Activated effector memory CD4-positive, alpha-beta T cell treated with Interleukin-2 at 50 U/mL for 16 hours (primary cell): ENCODE measurements around the gene PPDPF.
"Not testable (repeated sequence)": the region's sequence is repeated elsewhere in the genome, so short reads cannot be mapped to it uniquely, and the experiment has no call there.

Experiments used
- DNase-seq: peaks from one replicate; pipeline ENCODE4 v3.0.0-alpha.2; 2020

Gene PPDPF

GRCh38 chr20:63500902-63501817 lies 19.4 kb upstream of the PPDPF start:
- DNase-seq = no peak

GRCh38 chr20:63501818-63502670 lies 18.5 kb upstream of the PPDPF start:
- DNase-seq = no peak

DNA sequence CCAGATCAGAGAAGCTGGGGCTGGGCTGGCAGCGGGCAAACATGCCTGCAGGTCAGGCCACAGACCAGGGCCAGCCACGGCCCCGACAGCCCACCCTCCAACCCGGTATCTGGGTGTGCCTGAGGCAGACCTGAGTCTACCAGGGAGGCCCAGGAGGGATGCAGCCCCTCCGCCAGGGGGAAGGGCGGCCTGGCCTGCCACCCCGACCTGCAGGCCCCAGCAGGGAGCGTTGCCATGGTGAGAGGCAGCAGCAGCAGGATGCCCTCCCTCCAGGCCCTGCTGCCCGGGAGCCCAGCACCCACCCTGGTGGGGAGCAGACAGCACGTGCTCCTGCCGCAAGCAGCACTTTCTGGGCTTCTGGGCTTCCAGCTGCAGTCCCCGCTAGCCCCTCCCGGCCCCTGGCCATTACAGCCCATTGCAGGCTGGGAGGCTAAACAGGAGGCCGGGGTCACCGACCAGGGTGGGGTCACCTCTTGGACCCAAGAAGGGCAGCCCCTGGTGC lies 17.8 kb upstream of the PPDPF start:
- no peak for DNase-seq

GRCh38 chr20:63503524-63503923 lies 17.0 kb upstream of the PPDPF start:
- no peak for DNase-seq

DNA sequence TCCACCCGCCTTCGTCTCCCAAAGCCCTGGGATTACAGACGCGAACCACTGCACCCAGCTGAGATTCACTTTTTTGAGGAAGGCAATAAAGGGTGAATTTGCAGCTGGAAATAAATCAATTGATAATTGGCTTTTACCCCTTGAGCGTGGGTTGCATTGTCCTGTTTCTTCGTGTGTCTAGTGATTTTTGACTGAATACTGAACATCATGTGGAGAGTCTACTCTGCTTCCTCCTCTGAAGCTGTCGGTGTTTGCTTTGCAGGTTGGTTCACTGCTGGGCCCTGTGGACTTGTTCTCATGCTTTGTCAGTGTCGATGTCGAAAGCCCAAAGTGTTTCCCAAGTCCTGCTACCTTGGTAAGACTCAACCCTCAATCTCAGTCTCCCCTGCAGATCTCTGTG lies 15.9 kb upstream of the PPDPF start:
- DNase-seq = no peak

GRCh38 chr20:63505281-63505680 lies 15.3 kb upstream of the PPDPF start:
- DNase-seq = no peak

- no peak for DNase-seq
Observed at GRCh38 chr20:63505723-63506122, 14.8 kb upstream of the PPDPF start.

DNA sequence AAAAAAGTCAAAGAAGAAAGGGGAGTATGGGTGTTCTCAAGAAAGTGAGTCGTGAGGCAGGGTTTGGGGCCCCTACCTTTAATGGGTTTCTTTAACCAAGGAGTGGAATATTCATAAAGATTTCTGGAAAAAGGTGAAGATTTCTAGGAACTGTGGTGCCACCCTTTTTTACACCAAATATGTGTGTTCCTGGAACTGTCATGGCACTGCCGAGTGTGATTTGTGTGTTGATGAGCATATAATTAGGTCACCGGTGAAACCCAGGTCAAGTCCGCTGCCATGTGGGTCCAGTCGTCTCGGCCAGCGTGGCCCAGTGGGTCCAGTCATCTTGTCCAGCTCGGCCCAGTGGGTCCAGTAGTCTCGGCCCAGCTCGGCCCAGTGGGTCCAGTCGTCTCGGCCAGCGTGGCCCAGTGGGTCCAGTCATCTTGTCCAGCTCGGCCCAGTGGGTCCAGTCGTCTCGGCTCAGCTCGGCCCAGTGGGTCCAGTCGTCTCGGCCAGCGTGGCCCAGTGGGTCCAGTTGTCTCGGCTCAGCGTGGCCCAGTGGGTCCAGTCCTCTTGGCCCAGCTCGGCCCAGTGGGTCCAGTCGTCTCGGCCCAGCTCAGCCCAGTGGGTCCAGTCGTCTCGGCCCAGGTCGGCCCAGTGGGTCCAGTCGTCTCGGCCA lies 13.4 kb upstream of the PPDPF start:
- no peak for DNase-seq

DNA sequence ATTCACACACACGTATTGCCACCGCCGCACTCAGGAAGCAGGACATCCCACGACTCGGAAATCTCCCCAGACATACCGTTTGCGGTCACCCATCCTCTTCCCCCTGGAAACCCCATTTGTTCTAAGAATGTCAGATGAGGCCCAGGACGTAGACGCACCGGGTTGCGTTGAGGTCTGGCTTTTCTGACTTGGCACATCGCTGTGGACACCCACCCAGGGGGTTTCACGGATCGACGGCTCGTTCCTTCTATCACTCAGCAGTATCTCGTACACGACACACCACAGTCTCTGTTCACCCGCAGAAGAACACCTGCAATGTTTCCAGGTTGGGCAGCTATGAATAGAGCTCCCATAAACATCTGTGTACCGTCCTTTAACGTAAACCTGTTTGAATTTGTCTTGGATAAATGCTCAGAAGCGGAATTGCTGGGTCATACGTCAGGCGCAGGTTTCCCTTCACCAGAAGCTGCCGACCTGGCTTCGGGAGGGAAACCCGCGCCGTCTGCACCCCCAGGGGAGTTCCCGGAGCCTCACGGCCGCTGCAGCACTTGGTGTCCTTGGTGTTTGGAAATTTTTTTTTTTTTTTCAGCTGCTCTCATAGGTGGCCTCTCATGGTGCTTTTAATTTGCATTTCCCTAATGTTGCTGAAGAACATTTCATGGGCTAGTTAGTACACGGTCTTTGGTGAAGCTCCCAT lies 12.3 kb upstream of the PPDPF start:
- DNase-seq = no peak

DNA sequence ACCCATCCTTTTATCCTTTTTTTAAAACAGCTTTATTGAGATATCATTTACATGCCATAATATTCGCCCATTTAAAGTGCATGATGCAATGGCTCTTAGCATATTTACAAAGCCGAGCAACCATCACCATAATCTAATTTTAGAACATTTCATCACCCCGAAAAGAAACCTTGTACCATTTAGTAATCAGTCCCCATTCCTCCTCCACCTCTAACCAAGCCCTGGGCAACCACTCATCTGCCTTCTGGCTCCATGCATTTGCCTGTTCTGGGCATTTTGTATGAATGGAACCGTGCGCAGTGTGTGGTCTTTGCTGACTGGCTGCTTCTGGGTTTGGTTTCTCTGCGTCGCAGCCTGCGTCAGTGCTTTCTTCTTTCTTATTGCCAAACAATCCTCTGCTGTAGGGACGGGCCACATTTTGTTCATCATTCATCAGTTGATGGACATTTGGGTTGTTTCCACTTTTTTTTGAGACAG lies 11.4 kb upstream of the PPDPF start:
- no peak for DNase-seq

- no peak for DNase-seq
Observed at GRCh38 chr20:63513207-63513606, 7.4 kb upstream of the PPDPF start.

GRCh38 chr20:63514520-63514919 lies 6.0 kb upstream of the PPDPF start:
- not testable (repeated sequence) for DNase-seq

DNA sequence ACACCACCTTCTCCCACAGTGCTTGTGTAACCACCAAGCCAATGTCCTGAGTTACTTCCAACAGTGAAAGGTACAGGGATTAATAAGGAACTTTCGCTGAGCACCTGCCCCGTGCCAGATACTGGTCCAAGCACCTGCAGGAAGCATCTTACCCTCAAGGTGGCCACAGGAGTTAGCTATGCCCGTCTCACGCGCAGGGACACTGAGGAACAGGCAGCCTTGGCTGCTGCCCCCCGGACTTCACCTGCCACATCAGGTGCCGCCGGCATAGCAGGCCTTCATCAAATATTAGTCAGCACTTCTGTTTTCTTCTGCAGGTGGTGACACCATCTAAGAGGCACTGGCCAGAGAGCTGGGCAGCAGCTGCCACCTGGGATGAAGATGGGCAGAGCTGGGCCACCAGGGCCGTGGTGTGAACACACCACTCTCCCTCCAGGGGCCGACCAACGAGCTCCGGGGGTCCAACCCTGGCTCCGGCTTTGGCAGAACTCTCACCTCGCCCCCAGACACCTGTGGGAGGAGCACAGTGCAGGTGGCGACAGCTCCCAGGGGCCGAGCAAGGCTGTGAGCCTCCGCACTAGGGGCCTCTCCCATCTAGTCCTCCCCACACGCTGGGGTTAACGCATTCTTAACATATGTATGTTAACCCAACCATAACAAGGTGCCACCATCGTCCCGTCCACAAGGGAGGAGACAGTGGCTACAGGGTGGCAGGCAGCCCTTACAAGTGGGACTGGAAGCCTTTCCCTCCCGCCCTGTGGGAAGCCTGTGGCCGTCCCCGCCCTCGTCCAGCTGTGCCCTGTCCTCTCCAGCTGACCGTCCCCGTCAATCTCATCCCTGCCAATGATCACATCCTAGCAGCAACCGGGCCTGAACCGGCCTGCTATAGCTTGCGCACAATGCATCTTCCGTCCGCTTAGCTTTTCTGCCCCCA lies 2.9 kb upstream of the PPDPF start:
- DNase-seq = no peak

- DNase-seq = no peak
Observed at GRCh38 chr20:63518351-63518861, 2.2 kb upstream of the PPDPF start.

- DNase-seq = no peak
Observed at GRCh38 chr20:63518946-63519667, 1.5 kb upstream of the PPDPF start.

DNA sequence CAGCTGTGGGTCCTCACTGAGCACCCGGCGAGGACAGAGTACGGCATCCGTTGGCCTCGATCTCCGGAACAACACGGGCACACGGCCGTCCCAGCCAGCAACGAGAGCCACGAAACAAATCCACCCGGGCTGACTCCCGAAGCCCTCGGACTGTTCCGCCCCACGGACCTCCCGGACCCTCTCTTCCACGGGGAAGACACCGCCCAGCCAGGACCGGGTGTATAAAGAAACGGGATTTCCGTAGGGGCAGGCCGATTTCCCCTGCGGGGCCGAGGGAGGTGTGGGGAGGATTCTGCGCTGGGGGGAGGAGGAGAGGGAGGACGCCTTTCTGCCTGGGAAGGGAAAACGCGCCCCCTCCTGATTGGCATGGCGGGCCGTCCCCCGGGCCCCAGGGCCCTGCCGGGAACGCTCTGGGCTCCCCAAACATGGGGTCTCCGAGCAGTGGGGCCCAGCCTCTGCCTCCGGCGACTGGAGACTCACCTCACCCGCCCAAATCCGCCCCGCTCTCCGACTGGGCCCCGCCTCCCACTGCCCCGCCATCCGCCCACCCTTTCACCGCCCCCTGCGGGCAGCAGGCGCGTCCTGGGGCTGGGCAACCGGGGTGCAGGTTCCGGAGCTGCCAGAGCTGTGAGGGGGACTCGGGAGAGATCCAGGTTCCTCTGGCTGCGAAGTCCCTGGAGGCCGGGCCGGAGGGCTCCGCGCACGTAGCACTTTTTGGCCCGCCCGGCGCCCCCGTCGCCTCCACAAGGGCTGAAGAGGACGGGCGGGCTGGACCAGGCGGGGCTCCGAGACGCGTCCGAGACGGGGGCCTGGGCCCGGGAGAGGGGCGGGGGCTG lies 679 bp upstream of the PPDPF start:
- DNase-seq = peak; percentile 64

GRCh38 chr20:63520934-63521601 lies 503 bp downstream of the PPDPF start:
- DNase-seq = peak; percentile 60

DNA sequence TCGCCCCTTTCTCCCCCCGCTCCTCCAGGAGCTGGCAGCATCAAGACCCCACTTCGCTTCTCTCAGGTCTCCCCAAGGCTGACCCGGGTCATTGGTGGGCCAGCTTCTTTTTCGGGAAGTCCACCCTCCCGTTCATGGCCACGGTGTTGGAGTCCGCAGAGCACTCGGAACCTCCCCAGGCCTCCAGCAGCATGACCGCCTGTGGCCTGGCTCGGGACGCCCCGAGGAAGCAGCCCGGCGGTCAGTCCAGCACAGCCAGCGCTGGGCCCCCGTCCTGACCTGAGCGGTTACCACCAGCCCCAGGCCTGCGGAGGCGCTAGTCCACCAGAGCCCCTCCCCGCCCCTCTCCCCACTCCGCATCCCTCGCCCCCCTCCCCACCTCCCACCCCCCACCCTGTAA lies 1.0 kb downstream of the PPDPF start:
- DNase-seq = no peak
